Measurements from ENCODE around the gene EFL1. TPM values are rescaled to one million over a fixed set of nuclear protein-coding genes. Genes with fewer than 3 reads are reported as not detected.
"Not testable (repeated sequence)": the region's sequence is repeated elsewhere in the genome, so short reads cannot be mapped to it uniquely, and the experiment has no call there.

EFL1 gene
- total RNA-seq, 1 donor from 2014 or later, result 13.3 TPM

GRCh38 chr15:82298520-82298919 lies 36.0 kb upstream of the EFL1 start:
- no peak overlapping the region for H3K27ac ChIP-seq
- TF ChIP-seq, protein P1, sequence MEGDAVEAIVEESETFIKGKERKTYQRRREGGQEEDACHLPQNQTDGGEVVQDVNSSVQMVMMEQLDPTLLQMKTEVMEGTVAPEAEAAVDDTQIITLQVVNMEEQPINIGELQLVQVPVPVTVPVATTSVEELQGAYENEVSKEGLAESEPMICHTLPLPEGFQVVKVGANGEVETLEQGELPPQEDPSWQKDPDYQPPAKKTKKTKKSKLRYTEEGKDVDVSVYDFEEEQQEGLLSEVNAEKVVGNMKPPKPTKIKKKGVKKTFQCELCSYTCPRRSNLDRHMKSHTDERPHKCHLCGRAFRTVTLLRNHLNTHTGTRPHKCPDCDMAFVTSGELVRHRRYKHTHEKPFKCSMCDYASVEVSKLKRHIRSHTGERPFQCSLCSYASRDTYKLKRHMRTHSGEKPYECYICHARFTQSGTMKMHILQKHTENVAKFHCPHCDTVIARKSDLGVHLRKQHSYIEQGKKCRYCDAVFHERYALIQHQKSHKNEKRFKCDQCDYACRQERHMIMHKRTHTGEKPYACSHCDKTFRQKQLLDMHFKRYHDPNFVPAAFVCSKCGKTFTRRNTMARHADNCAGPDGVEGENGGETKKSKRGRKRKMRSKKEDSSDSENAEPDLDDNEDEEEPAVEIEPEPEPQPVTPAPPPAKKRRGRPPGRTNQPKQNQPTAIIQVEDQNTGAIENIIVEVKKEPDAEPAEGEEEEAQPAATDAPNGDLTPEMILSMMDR (IDR thresholded peaks at IDR 0.05), result no peak
- TF ChIP-seq POLR2AphosphoS5 (IDR thresholded peaks at IDR 0.05; ENCODE audit: insufficient read depth in 1 of 2, low read depth in 1 of 2) (no peak), POLR2A (IDR thresholded peaks at IDR 0.05) (no peak)
- H3K27me3 ChIP-seq, result no peaks in the 10 kb centered on the region
- no peaks in the 10 kb centered on the region for H3K9me3 ChIP-seq
- no peak overlapping the region for H3K4me3 ChIP-seq
- DNase-seq (ENCODE audit: extremely low spot score in 2 of 2), result no peak
- no peaks in the 10 kb centered on the region for H3K4me1 ChIP-seq
- H3K36me3 ChIP-seq, result no peaks in the 10 kb centered on the region
- intact Hi-C loops (cut with DNase I), result no loop called here

DNA sequence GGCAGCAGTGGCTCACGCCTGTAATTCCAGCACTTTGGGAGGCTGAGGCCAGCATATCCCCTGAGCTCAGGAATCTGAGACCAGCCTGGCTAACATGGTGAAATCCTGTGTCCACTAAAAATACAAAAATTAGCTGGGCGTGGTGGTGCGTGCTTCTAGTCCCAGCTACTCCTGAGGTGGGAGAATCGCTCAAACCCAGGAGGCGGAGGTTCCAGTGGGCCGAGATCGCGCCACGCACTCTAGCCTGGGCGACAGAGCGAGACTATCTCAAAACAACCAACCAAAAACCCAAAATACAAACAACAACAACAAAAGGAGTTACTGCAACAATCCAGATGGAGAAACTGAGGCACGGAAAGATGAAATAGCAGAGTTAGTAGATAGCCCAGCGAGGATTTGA lies 35.5 kb upstream of the EFL1 start:
- TF ChIP-seq, protein P1 (IDR thresholded peaks at IDR 0.05), result no peak
- TF ChIP-seq POLR2AphosphoS5 (IDR thresholded peaks at IDR 0.05; ENCODE audit: insufficient read depth in 1 of 2, low read depth in 1 of 2) (no peak), POLR2A (IDR thresholded peaks at IDR 0.05) (no peak)
- Histone ChIP-seq H3K4me3 (no peak overlapping the region), H3K27me3 (no peaks in the 10 kb centered on the region), H3K9me3 (no peaks in the 10 kb centered on the region), H3K36me3 (no peaks in the 10 kb centered on the region), H3K27ac (no peak overlapping the region), H3K4me1 (no peaks in the 10 kb centered on the region)
- intact Hi-C loops (cut with DNase I), result no loop called here
- no peak for DNase-seq (ENCODE audit: extremely low spot score in 2 of 2)

- H3K4me1 ChIP-seq, result no peaks in the 10 kb centered on the region
- DNase-seq (ENCODE audit: extremely low spot score in 2 of 2), result no peak
- H3K9me3 ChIP-seq, result no peaks in the 10 kb centered on the region
- no peak overlapping the region for H3K4me3 ChIP-seq
- intact Hi-C loops (cut with DNase I), result no loop called here
- no peaks in the 10 kb centered on the region for H3K36me3 ChIP-seq
- TF ChIP-seq POLR2A (IDR thresholded peaks at IDR 0.05) (no peak), POLR2AphosphoS5 (IDR thresholded peaks at IDR 0.05; ENCODE audit: insufficient read depth in 1 of 2, low read depth in 1 of 2) (no peak)
- TF ChIP-seq, protein P1 (IDR thresholded peaks at IDR 0.05), result no peak
- no peak overlapping the region for H3K27ac ChIP-seq
- no peaks in the 10 kb centered on the region for H3K27me3 ChIP-seq
Observed at GRCh38 chr15:82297546-82297945, 35.0 kb upstream of the EFL1 start.

- TF ChIP-seq POLR2A (IDR thresholded peaks at IDR 0.05), result no peak
- TF ChIP-seq, protein P1 (IDR thresholded peaks at IDR 0.05), result no peak
- no peak for TF ChIP-seq POLR2AphosphoS5 (IDR thresholded peaks at IDR 0.05; ENCODE audit: insufficient read depth in 1 of 2, low read depth in 1 of 2)
- Histone ChIP-seq H3K4me1 (no peaks in the 10 kb centered on the region), H3K27me3 (no peaks in the 10 kb centered on the region), H3K9me3 (no peaks in the 10 kb centered on the region), H3K36me3 (no peaks in the 10 kb centered on the region), H3K27ac (no peak overlapping the region), H3K4me3 (no peak overlapping the region)
- intact Hi-C loops (cut with DNase I), result no loop called here
- DNase-seq (ENCODE audit: extremely low spot score in 2 of 2), result no peak
Observed at GRCh38 chr15:82294061-82294690, 31.6 kb upstream of the EFL1 start.

DNA sequence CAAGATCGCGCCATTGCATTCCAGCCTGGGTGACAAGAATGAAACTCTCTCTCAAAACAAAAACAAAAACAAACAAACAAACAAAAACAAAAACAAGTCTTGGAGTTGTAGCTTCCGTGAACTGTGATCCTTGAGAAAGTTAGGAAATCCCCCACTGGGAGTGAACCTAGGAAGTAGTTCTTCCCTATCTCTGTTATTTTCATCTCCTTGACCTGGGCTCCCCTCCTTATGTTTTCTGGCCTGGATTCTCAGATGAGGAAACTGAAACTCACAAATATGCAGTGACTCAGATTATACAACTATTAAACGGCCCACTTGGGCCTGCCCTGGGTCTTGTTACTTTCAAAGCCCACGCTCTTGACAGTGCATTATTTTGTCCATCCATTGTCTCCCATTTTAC lies 29.7 kb upstream of the EFL1 start:
- TF ChIP-seq POLR2A (IDR thresholded peaks at IDR 0.05) (no peak), POLR2AphosphoS5 (IDR thresholded peaks at IDR 0.05; ENCODE audit: insufficient read depth in 1 of 2, low read depth in 1 of 2) (no peak)
- TF ChIP-seq, protein P1 (IDR thresholded peaks at IDR 0.05), result no peak
- Histone ChIP-seq H3K9me3 (no peaks in the 10 kb centered on the region), H3K27ac (no peak overlapping the region), H3K4me3 (no peak overlapping the region), H3K4me1 (no peaks in the 10 kb centered on the region), H3K27me3 (no peaks in the 10 kb centered on the region), H3K36me3 (no peaks in the 10 kb centered on the region)
- intact Hi-C loops (cut with DNase I), result no loop called here
- DNase-seq (ENCODE audit: extremely low spot score in 2 of 2), result no peak

- H3K4me3 ChIP-seq; H3K27ac ChIP-seq; DNase-seq (ENCODE audit: extremely low spot score in 2 of 2); H3K36me3 ChIP-seq; H3K4me1 ChIP-seq; intact Hi-C loops (cut with DNase I); H3K27me3 ChIP-seq; H3K9me3 ChIP-seq: not testable (repeated sequence)
Observed at GRCh38 chr15:82288202-82288601, 25.7 kb upstream of the EFL1 start.

- H3K9me3 ChIP-seq; H3K4me3 ChIP-seq; H3K4me1 ChIP-seq; intact Hi-C loops (cut with DNase I); DNase-seq (ENCODE audit: extremely low spot score in 2 of 2); H3K27me3 ChIP-seq; H3K36me3 ChIP-seq; H3K27ac ChIP-seq: not testable (repeated sequence)
Observed at GRCh38 chr15:82286475-82286874, 23.9 kb upstream of the EFL1 start.

- intact Hi-C loops (cut with DNase I); H3K27me3 ChIP-seq; H3K4me1 ChIP-seq; H3K4me3 ChIP-seq; DNase-seq (ENCODE audit: extremely low spot score in 2 of 2); H3K36me3 ChIP-seq; H3K27ac ChIP-seq; H3K9me3 ChIP-seq: not testable (repeated sequence)
Observed at GRCh38 chr15:82284381-82284780, 21.8 kb upstream of the EFL1 start.
